K562 (cell line): Measurements from ENCODE around the gene CEL. TPM values are rescaled to one million over a fixed set of nuclear protein-coding genes. Genes with fewer than 3 reads are reported as not detected.

Experiments used
- EHMT2 ChIP-seq: fragments of 450-650 bp; IDR thresholded peaks from 2 replicates; pipeline ENCODE4 v1.6.1; 2018; ENCODE audit warnings: antibody characterized with exemption
- EWSR1 ChIP-seq: fragments of 450-650 bp; IDR thresholded peaks from 2 replicates; pipeline ENCODE4 v1.6.1; 2018; ENCODE audit warnings: borderline replicate concordance, mild to moderate bottlenecking, low read depth, moderate library complexity; ENCODE audit not compliant: partially characterized antibody
- GTF2E2 ChIP-seq: fragments of 200-800 bp; sonication (Bioruptor generic); IDR thresholded peaks from 2 replicates; pipeline ENCODE4 v1.6.1; 2016; ENCODE audit warnings: missing genetic modification characterization, missing compliant biosample characterization
- HBP1 ChIP-seq: fragments of 450-650 bp; formaldehyde crosslinking; IDR thresholded peaks from 2 replicates; pipeline ENCODE4 v1.4.0; 2022; ENCODE audit warnings: missing genetic modification characterization
- KLF1 ChIP-seq: fragments of 450-650 bp; IDR thresholded peaks from 2 replicates; pipeline ENCODE4 v1.6.1; 2016; ENCODE audit warnings: missing genetic modification characterization, missing compliant biosample characterization
- MAZ ChIP-seq, 2 experiments: fragments of 450-650 bp in 1 of 2; sonication (generic) in 1 of 2; formaldehyde crosslinking; IDR thresholded peaks in 1 of 2; conservative IDR thresholded peaks in 1 of 2; 2 replicates each; pipeline versions ENCODE4 v1.4.0 to v1.5.0; 2020; ENCODE audit warnings: mild to moderate bottlenecking in 1 of 2, missing genetic modification reagents in 1 of 2
- MCM2 ChIP-seq: fragments of 450-650 bp; IDR thresholded peaks from 2 replicates; pipeline ENCODE4 v1.6.1; 2017; ENCODE audit warnings: low read depth, mild to moderate bottlenecking
- MLLT1 ChIP-seq, 2 experiments: fragments of 450-650 bp; IDR thresholded peaks; 2 replicates each; pipeline ENCODE4 v1.6.1; 2016
- MTA3 ChIP-seq: fragments of 450-650 bp; formaldehyde crosslinking; IDR thresholded peaks from 2 replicates; pipeline ENCODE4 v1.6.1; 2017; ENCODE audit warnings: mild to moderate bottlenecking, borderline replicate concordance
- MYNN ChIP-seq, 2 experiments: sonication (generic); formaldehyde crosslinking in 1 of 2; IDR thresholded peaks; 2 replicates each; pipeline versions ENCODE4 v1.5.0 to v1.6.1; 2016 to 2020; ENCODE audit warnings: antibody characterized with exemption in 1 of 2, missing genetic modification reagents in 1 of 2
- PCBP2 ChIP-seq: fragments of 200-400 bp; formaldehyde crosslinking; IDR thresholded peaks from 2 replicates; pipeline ENCODE4 v1.6.1; 2018; ENCODE audit warnings: low read length, low read depth, mild to moderate bottlenecking, moderate library complexity; ENCODE audit not compliant: poor library complexity, severe bottlenecking
- SMAD4 ChIP-seq: fragments of 250-450 bp; sonication (Bioruptor Pico); conservative IDR thresholded peaks from 2 replicates; pipeline ENCODE4 v1.8.0; 2021; ENCODE audit warnings: inconsistent platforms, mild to moderate bottlenecking, moderate library complexity
- SMARCC2 ChIP-seq: fragments of 450-650 bp; IDR thresholded peaks from 2 replicates; pipeline ENCODE4 v1.6.1; 2017; ENCODE audit warnings: antibody characterized with exemption, moderate library complexity, mild to moderate bottlenecking, low read depth
- TSC22D4 ChIP-seq: fragments of 450-650 bp; IDR thresholded peaks from 2 replicates; pipeline ENCODE4 v1.6.1; 2016; ENCODE audit warnings: missing genetic modification characterization, missing biosample characterization, control low read depth
- ZFP36 ChIP-seq: fragments of 150-350 bp; IDR thresholded peaks from 2 replicates; pipeline ENCODE4 v1.6.1; 2018; ENCODE audit warnings: low read length, low read depth; ENCODE audit not compliant: partially characterized antibody
- ZNF12 ChIP-seq: sonication (generic); formaldehyde crosslinking; IDR thresholded peaks from 2 replicates; pipeline ENCODE4 v1.4.0; 2020; ENCODE audit warnings: mild to moderate bottlenecking, missing genetic modification reagents
- ZNF165 ChIP-seq: fragments of 250-450 bp; sonication (Bioruptor Pico); IDR thresholded peaks from 2 replicates; pipeline ENCODE4 v1.4.0; 2020; ENCODE audit warnings: borderline replicate concordance
- ZNF274 ChIP-seq: IDR thresholded peaks from 2 replicates; pipeline ENCODE4 v1.6.1; 2011; ENCODE audit warnings: low read depth, mild to moderate bottlenecking, low read length, moderate library complexity, borderline replicate concordance
- ZNF609 ChIP-seq: sonication (generic); formaldehyde crosslinking; IDR thresholded peaks from 2 replicates; pipeline ENCODE4 v1.8.1; 2023; ENCODE audit warnings: missing genetic modification reagents, mild to moderate bottlenecking, borderline replicate concordance
- ZZZ3 ChIP-seq: fragments of 450-650 bp; IDR thresholded peaks from 2 replicates; pipeline ENCODE4 v1.6.1; 2016; ENCODE audit warnings: antibody characterized with exemption, mild to moderate bottlenecking, moderate library complexity
- polyA plus RNA-seq, 8 experiments: library from polyadenylated mRNA; depleted of rRNA in 4 of 8; stranded (reverse) in 5 of 8; unstranded in 3 of 8; fragments of >200 nt; fragmentation: Nextera tagmentation in 2 of 8; fragmentation: Illumina TruSeq in 1 of 8; extraction: Ambion mirVana in 2 of 8; extraction: Trizol in 1 of 8; gene quantifications; 2 replicates each; pipeline versions ENCODE4 v1.2.1 to v1.2.3, GENCODE V29; 2011 to 2014; ENCODE audit warnings: inconsistent platforms in 1 of 8, missing spikeins in 1 of 8
- total RNA-seq, 7 experiments: library from RNA; depleted of rRNA in 6 of 7; stranded (reverse); fragments of >200 nt in 6 of 7; fragmentation: Illumina TruSeq in 2 of 7; extraction: Trizol in 2 of 7; gene quantifications; 2 replicates each; pipeline versions ENCODE4 v1.2.1 to v1.2.3, GENCODE V29; 2011 to 2021; ENCODE audit warnings: low replicate concordance in 1 of 7

The CEL gene
- total and polyA plus RNA-seq, 9 of the 15 experiments (the other 6 are each of a cell fraction or from before 2014, with no cell fraction given): 0.09 to 3.0 (median 0.51) TPM; not detected in 2

GRCh38 chr9:133030317-133031129, 31.3 kb upstream of the CEL start, which contains the start of gene GTF3C5 (continued):
- no peak for TF ChIP-seq ZFP36
- no peak for TF ChIP-seq EWSR1
- peak; percentile 64; the same call in 1 of the 2 replicates for TF ChIP-seq MYNN (IDR thresholded peaks at IDR 0.05)
- no peak for TF ChIP-seq MYNN (CRISPR knock-in tag; IDR thresholded peaks at IDR 0.05)
- peak; percentile 95 for TF ChIP-seq MTA3
- TF ChIP-seq EHMT2: peak; percentile 54; the same call in 1 of the 2 replicates
- TF ChIP-seq ZZZ3: peak; percentile 71; the same call in 1 of the 2 replicates
- peak; percentile 87 for TF ChIP-seq SMAD4 (CRISPR knock-in tag)
- no peak for TF ChIP-seq PCBP2
- TF ChIP-seq ZNF609: no peak
- peak; percentile 99 for TF ChIP-seq GTF2E2 (tag)
- TF ChIP-seq ZNF274: no peak
- 0 out of 2 replicates have a peak, but pooled peaks have one; percentile 59 for TF ChIP-seq ZNF12 (CRISPR knock-in tag)
- TF ChIP-seq TSC22D4 (tag): no peak
- TF ChIP-seq KLF1 (tag): 0 out of 2 replicates have a peak, but pooled peaks have one; percentile 28
- no peak for TF ChIP-seq ZNF165 (CRISPR knock-in tag)
- no peak for TF ChIP-seq MCM2
- peak; percentile 77 to 94 for TF ChIP-seq MAZ (CRISPR knock-in tag; conservative IDR thresholded peaks at IDR 0.05 in 1 of 2, IDR thresholded peaks at IDR 0.05 in 1 of 2)
- TF ChIP-seq HBP1 (CRISPR knock-in tag): no peak
- peak in 1 of 2 experiments; percentile 60; a peak in 2 of 4 replicates for TF ChIP-seq MLLT1 (IDR thresholded peaks at IDR 0.05)
- no peak for TF ChIP-seq SMARCC2
